Inflammatory macrophage treated with lipopolysaccharide for 4 hours (primary cell): ENCODE data around the gene RAB30.
"Not testable (repeated sequence)": the region's sequence is repeated elsewhere in the genome, so short reads cannot be mapped to it uniquely, and the experiment has no call there.

Experiments
- DNase-seq: peaks from one replicate; pipeline ENCODE4 v3.0.0-alpha.2; 2020

Gene RAB30

GRCh38 chr11:82978422-82979099, 93.1 kb downstream of the RAB30 start:
- DNase-seq = no peak

GRCh38 chr11:82976786-82977185, 94.9 kb downstream of the RAB30 start:
- no peak for DNase-seq

- no peak for DNase-seq
Measured at GRCh38 chr11:82975882-82976281, 95.8 kb downstream of the RAB30 start.

GRCh38 chr11:82974851-82975250, 96.8 kb downstream of the RAB30 start:
- DNase-seq = no peak

GRCh38 chr11:82974135-82974534, 97.6 kb downstream of the RAB30 start:
- DNase-seq = no peak

GRCh38 chr11:82972103-82972502, 99.6 kb downstream of the RAB30 start:
- DNase-seq = no peak

GRCh38 chr11:82971519-82971946, 100.2 kb downstream of the RAB30 start:
- DNase-seq = not testable (repeated sequence)

GRCh38 chr11:82970507-82971083, 101.1 kb downstream of the RAB30 start:
- DNase-seq = not testable (repeated sequence)

- DNase-seq = no peak
Measured at GRCh38 chr11:82969811-82970210, 101.9 kb downstream of the RAB30 start.

- DNase-seq = no peak
Measured at GRCh38 chr11:82967381-82967780, 104.3 kb downstream of the RAB30 start.

- not testable (repeated sequence) for DNase-seq
Measured at GRCh38 chr11:82962021-82962420, 109.7 kb downstream of the RAB30 start.

GRCh38 chr11:82960779-82961143, 110.9 kb downstream of the RAB30 start:
- no peak for DNase-seq

- DNase-seq = no peak
Measured at GRCh38 chr11:82959987-82960778, 111.5 kb downstream of the RAB30 start.

GRCh38 chr11:82955736-82956453, 115.8 kb downstream of the RAB30 start:
- DNase-seq = not testable (repeated sequence)

- DNase-seq = not testable (repeated sequence)
Measured at GRCh38 chr11:82950502-82950901, 121.2 kb downstream of the RAB30 start.

GRCh38 chr11:82949352-82949751, 122.3 kb downstream of the RAB30 start:
- no peak for DNase-seq

- no peak for DNase-seq
Measured at GRCh38 chr11:82945682-82946081, 126.0 kb downstream of the RAB30 start.

- DNase-seq = not testable (repeated sequence)
Measured at GRCh38 chr11:82945041-82945440, 126.7 kb downstream of the RAB30 start.

GRCh38 chr11:82944198-82944597, 127.5 kb downstream of the RAB30 start:
- no peak for DNase-seq

GRCh38 chr11:82943430-82943829, 128.3 kb downstream of the RAB30 start:
- DNase-seq = not testable (repeated sequence)

GRCh38 chr11:82942376-82942775, 129.3 kb downstream of the RAB30 start:
- no peak for DNase-seq

GRCh38 chr11:82939456-82939855, 132.2 kb downstream of the RAB30 start:
- DNase-seq = no peak

GRCh38 chr11:82937554-82937953, 134.1 kb downstream of the RAB30 start:
- DNase-seq = no peak
